HEK293T (cell line): ENCODE measurements around the gene CLDN1.

Experiments used
- ARNT ChIP-seq: fragments of 450-650 bp; IDR thresholded peaks from 2 replicates; pipeline ENCODE4 v1.6.1; 2017; ENCODE audit warnings: mild to moderate bottlenecking
- BHLHE40 ChIP-seq: fragments of 450-650 bp; IDR thresholded peaks from 2 replicates; pipeline ENCODE4 v1.6.1; 2016; ENCODE audit warnings: mild to moderate bottlenecking, moderate library complexity, borderline replicate concordance
- ELF4 ChIP-seq: fragments of 450-650 bp; IDR thresholded peaks from 2 replicates; pipeline ENCODE4 v1.6.1; 2017; ENCODE audit warnings: antibody characterized with exemption
- FOXA1 ChIP-seq: fragments of 450-650 bp; IDR thresholded peaks from 2 replicates; pipeline ENCODE4 v1.6.1; 2016; ENCODE audit warnings: mild to moderate bottlenecking
- SP1 ChIP-seq: fragments of 450-650 bp; IDR thresholded peaks from 2 replicates; pipeline ENCODE4 v1.6.1; 2017
- TF ChIP-seq, protein P1 (sequence below): fragments of 450-650 bp; IDR thresholded peaks from 2 replicates; pipeline ENCODE4 v1.6.1; 2016

DNA sequence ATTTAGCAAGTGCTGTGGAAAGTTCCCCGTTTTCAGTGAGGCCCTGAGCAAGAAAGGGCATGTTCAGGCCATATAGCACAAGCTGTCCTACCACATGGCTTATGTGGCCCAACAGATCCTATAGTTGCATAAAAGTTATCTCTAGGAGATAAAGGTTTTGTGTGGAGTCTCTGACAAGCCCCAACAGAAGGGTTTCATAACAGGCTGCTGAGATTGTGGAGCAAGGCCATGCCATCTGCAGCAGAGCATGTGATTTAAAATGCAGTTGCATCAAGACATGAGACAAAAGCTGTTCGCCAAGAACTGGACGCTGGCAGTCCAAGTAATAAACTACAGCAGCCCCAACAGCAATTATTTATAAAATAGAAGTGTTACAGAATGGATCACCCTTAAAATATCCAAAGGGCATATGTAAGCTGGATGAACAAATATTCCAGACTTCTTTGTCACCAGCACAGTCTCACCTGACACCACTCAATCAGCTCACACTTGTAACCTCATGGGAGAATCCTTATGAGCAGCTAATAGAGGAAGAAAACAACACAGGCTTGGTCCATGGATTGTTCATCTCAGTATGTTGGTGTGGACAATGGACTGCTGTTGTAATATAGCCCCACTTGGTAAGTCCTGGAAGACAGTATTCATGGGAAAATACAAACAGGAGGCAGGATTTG, 14.4 kb upstream of the CLDN1 start:
- TF ChIP-seq BHLHE40 (no peak), SP1 (no peak), ELF4 (no peak), ARNT (no peak), FOXA1 (no peak)
- TF ChIP-seq, protein P1, sequence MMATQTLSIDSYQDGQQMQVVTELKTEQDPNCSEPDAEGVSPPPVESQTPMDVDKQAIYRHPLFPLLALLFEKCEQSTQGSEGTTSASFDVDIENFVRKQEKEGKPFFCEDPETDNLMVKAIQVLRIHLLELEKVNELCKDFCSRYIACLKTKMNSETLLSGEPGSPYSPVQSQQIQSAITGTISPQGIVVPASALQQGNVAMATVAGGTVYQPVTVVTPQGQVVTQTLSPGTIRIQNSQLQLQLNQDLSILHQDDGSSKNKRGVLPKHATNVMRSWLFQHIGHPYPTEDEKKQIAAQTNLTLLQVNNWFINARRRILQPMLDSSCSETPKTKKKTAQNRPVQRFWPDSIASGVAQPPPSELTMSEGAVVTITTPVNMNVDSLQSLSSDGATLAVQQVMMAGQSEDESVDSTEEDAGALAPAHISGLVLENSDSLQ: no peak
